Measurements from ENCODE around the gene CSTPP1.

GRCh38 chr11:47060807-47061206 is 124.2 kb downstream of the CSTPP1 start:
- TF ChIP-seq CTCF (IDR thresholded peaks at IDR 0.05) (no peak), POLR2A (IDR thresholded peaks at IDR 0.05) (no peak)

All from right lobe of liver (tissue), 4 donors.